ENCODE measurements around the gene ANKRD6. TPM values are rescaled to one million over a fixed set of nuclear protein-coding genes. Genes with fewer than 3 reads are reported as not detected.

The ANKRD6 gene
- total RNA-seq = 22.6 TPM

DNA sequence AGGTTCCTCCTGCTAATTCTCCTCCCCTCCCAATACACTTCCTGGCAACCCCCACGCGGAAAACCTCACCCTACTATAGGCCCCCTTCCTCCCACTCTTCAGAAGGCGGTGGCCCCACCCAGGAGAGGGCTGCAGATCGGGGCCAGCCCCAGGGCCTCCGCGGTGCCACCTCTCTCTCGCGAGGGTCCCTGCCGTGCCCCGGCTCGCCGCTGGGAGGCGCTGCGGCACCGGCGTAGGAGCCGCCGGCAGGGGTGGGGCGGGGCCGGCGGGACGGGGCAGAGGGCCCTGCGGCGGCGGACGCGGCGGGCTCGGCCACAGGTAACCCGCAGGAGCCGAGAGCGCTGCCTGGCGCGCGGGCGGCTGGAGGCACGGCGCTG lies at the start of gene ANKRD6:
Gene ANKRD6 (plus strand): TSS at position 278 of the 377 bp plus-strand sequence. CDS start 133,825 bp downstream, outside the sequence.

DNA sequence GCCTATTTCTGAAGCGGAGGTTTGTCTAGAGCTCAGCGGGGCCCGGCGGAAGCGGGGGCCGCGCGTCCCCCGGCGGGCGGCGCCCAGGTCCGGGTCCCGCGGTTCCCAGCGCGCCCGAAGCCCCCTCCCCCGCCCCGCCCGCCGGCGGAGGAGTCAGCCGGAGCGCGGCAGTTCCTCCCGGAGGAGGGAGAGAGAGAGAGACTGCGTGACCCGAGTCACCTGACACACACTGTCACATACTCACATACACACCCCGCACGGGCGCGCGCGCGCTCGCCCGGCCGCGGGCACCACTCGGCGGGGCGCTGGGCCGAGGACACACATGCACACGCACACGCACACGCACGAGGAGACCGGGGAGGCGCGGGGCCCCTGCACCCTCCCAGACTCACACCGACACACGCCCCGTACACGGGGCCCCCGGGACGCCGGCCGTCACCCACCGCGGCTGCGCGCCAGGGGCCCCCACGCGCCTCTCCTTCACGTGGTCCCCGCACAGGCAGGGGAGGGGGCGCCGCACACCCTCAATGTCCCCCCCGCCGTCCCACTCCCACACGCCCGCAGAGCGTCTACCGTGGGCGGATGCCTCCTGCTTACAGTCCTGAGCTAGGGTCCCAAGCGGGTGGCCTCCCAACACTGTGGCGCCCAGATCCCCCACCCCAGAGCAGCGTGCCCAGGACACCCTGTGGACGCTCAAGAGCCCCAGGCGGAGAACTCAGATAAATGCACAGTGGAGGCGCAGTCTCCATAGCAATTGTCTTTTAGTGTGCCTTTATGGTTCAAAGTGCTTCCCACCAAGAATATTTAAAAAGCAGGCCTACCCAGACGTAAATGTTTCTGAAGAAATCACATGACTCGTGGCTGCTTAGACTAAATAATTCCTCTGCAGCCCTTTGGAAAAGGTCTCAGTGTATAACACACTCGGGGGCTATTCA lies 20.6 kb upstream of the ANKRD6 start, which contains the start of gene RRAGD:
Gene RRAGD (minus strand): TSS at position 203 of the 935 bp plus-strand sequence. CDS start 280 bp downstream, outside the sequence.

GRCh38 chr6:89638320-89639195 lies 205.6 kb downstream of the ANKRD6 start, which contains the start of gene LYRM2:
Gene LYRM2, minus strand, starts transcription at chr6:89638747. Its CDS starts 31 bp downstream, at chr6:89638716.

Small RNA genes within 50 kb of the gene (small RNA-seq; reads per million reads assigned to genes)
- gene RN7SL11P (ENCODE audit: low replicate concordance) = not detected

Other genes starting within 250 kb of the ANKRD6 start
- gene GABRR1, start 215.8 kb upstream of the ANKRD6 start, total RNA-seq = 2.0 TPM
- gene GABRR2, start 117.9 kb upstream of the ANKRD6 start, total RNA-seq = 3.9 TPM
- 33.3 TPM for gene UBE2J1, start 80.4 kb upstream of the ANKRD6 start, total RNA-seq
- 57.9 TPM for gene RRAGD, start 20.9 kb upstream of the ANKRD6 start, total RNA-seq
- gene LYRM2, start 205.6 kb downstream of the ANKRD6 start, total RNA-seq = 16.9 TPM